SW 1271 (cell line): ENCODE measurements around the gene ADSL.
"Not testable (repeated sequence)": the region's sequence is repeated elsewhere in the genome, so short reads cannot be mapped to it uniquely, and the experiment has no call there.

Experiments
- DNase-seq, 2 experiments: peaks; one replicate each; lab custom pipeline; 2025; lab: John Stamatoyannopoulos, UW

ADSL gene

GRCh38 chr22:40368836-40369235 lies 22.5 kb downstream of the ADSL start:
- DNase-seq = no peak

- DNase-seq = no peak
These were observed 28.3 kb downstream of the ADSL start for GRCh38 chr22:40374567-40374966.

- no peak for DNase-seq
These were observed 29.8 kb downstream of the ADSL start for GRCh38 chr22:40376149-40376548.

- DNase-seq = no peak
These were observed 31.6 kb downstream of the ADSL start for GRCh38 chr22:40377931-40378330.

- DNase-seq = not testable (repeated sequence)
These were observed 32.1 kb downstream of the ADSL start for GRCh38 chr22:40378448-40378847.

- DNase-seq = no peak
These were observed 35.2 kb downstream of the ADSL start for GRCh38 chr22:40381461-40381860.

- DNase-seq = no peak
These were observed 37.6 kb downstream of the ADSL start for GRCh38 chr22:40383905-40384304.

- no peak for DNase-seq
These were observed 38.9 kb downstream of the ADSL start for GRCh38 chr22:40385036-40385782.

GRCh38 chr22:40387746-40388145 lies 41.4 kb downstream of the ADSL start:
- no peak for DNase-seq

- no peak for DNase-seq
These were observed 41.9 kb downstream of the ADSL start for GRCh38 chr22:40388231-40388630.

- DNase-seq = no peak
These were observed 45.1 kb downstream of the ADSL start for GRCh38 chr22:40391417-40391816.

GRCh38 chr22:40392618-40393017 lies 46.3 kb downstream of the ADSL start:
- DNase-seq = no peak

GRCh38 chr22:40394607-40395006 lies 48.3 kb downstream of the ADSL start:
- no peak for DNase-seq

GRCh38 chr22:40395607-40396006 lies 49.3 kb downstream of the ADSL start:
- no peak for DNase-seq

GRCh38 chr22:40396882-40397281 lies 50.6 kb downstream of the ADSL start:
- DNase-seq = no peak

- no peak for DNase-seq
These were observed 51.1 kb downstream of the ADSL start for GRCh38 chr22:40397396-40397795.

GRCh38 chr22:40399621-40400020 lies 53.3 kb downstream of the ADSL start:
- no peak for DNase-seq

- DNase-seq = no peak
These were observed 53.9 kb downstream of the ADSL start for GRCh38 chr22:40400159-40400558.

- DNase-seq = no peak
These were observed 55.2 kb downstream of the ADSL start for GRCh38 chr22:40401532-40401931.

GRCh38 chr22:40401981-40402406 lies 55.7 kb downstream of the ADSL start:
- no peak for DNase-seq

- no peak for DNase-seq
These were observed 56.8 kb downstream of the ADSL start for GRCh38 chr22:40403141-40403540.

- no peak for DNase-seq
These were observed 57.4 kb downstream of the ADSL start for GRCh38 chr22:40403651-40404050.

GRCh38 chr22:40404251-40405177 lies 58.2 kb downstream of the ADSL start:
- no peak for DNase-seq
